ENCODE data around the gene JHY.

DNA sequence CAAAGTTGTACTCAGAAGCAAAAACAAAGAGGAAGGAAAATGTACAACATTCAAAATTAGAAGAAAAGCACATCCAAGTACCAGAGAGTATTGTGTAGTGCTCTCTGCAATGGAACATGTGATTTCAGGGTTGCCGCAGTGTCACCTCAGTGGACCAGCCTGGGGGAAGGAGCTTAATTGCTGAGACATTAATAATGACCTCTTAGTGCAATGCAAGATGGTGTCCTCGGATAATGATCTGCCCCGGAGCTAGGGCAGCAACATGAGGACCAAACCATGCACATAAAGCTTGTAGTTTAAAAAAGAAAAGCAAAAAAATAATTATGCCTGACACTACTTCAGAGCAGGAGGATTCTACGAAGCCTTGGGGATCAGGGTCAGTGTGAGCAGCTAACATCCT, 11.3 kb upstream of the JHY start:
- no peak for TF ChIP-seq EZH2phosphoT487 (IDR thresholded peaks at IDR 0.05; ENCODE audit: borderline replicate concordance)
- TF ChIP-seq, protein P1, sequence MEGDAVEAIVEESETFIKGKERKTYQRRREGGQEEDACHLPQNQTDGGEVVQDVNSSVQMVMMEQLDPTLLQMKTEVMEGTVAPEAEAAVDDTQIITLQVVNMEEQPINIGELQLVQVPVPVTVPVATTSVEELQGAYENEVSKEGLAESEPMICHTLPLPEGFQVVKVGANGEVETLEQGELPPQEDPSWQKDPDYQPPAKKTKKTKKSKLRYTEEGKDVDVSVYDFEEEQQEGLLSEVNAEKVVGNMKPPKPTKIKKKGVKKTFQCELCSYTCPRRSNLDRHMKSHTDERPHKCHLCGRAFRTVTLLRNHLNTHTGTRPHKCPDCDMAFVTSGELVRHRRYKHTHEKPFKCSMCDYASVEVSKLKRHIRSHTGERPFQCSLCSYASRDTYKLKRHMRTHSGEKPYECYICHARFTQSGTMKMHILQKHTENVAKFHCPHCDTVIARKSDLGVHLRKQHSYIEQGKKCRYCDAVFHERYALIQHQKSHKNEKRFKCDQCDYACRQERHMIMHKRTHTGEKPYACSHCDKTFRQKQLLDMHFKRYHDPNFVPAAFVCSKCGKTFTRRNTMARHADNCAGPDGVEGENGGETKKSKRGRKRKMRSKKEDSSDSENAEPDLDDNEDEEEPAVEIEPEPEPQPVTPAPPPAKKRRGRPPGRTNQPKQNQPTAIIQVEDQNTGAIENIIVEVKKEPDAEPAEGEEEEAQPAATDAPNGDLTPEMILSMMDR (conservative IDR thresholded peaks at IDR 0.05; ENCODE audit: low read length), result no peak
